NCI-H1092 (cell line): ENCODE measurements around the gene GGCX.

Experiments used
- DNase-seq: peaks from one replicate; lab custom pipeline; 2025; lab: John Stamatoyannopoulos, UW

The GGCX gene

DNA sequence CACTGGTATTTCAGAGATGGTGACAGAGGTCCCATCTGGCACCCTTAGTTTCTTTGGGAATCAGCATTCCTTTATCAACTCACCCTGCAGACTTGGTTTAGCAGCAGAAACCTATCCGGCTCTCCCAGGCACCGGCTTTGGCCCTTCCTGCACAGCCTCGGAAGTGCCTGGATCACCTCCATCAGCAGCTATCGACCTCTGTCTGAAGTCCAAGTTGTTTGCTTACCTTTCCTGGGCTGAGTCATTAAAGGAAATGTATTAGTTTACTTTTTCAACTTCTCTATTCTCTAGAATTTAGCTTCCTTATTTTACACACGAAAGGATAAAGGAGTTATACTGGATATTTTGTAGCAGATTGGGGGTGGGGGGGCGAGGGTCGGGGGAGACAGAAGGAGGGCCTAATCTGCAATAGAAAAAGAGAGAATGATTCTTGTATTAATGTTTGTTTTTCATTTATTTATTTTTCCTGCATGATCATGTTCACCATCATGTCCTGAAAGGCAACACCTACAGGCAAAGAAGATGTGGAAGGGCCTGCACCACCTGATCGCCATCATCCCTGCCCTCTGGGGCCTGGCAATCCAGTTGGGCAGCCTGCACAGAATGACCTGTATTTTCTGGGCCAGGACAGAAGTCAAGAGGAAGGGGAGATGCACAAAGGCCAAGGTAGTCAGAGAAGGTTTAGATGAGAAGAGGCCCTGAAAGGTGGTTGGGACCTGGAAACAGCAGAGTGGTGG lies 44.5 kb downstream of the GGCX start:
- no peak for DNase-seq

- no peak for DNase-seq
Observed at GRCh38 chr2:85514323-85514722, 47.0 kb downstream of the GGCX start.

DNA sequence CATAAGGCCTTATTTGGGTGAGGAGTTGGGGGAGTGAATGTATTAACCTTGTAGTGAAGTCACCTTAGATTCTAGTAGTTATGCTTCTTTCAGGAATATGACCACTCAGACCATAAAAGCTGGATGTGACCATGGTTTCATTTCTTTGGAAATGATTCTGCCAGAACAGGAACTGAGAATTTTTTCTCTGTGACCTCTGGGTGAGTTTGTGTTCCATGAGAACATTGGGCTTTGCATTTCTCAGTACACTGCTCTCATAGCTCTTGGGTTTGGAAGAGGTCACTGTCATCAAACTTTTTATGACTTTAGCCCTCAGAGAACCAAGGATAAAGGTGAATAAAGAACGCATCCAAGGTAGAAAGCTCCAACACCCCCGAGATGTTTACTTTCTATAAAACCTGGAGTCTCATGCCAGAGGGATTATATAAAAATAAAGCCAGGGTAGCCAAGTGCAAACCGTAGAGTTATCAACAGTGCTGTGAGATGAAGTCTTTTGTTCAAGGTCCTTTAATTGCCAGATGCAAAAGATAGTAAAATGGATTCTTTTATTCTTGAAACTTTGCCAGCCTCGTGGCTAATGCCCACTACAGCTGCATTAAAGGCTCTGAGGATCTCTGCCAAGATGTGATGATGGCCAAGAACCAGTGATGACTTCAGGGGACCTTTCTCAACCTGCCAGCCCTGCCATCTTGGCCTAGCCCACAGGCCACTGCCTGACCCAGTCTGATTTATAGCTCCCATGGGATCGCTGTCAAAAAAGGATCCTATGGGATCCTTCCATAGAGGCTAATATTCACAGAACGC lies 50.1 kb downstream of the GGCX start:
- DNase-seq = no peak

- DNase-seq = no peak
Observed at GRCh38 chr2:85506768-85507181, 54.5 kb downstream of the GGCX start.

- no peak for DNase-seq
Observed at GRCh38 chr2:85505551-85506238, 55.6 kb downstream of the GGCX start.

DNA sequence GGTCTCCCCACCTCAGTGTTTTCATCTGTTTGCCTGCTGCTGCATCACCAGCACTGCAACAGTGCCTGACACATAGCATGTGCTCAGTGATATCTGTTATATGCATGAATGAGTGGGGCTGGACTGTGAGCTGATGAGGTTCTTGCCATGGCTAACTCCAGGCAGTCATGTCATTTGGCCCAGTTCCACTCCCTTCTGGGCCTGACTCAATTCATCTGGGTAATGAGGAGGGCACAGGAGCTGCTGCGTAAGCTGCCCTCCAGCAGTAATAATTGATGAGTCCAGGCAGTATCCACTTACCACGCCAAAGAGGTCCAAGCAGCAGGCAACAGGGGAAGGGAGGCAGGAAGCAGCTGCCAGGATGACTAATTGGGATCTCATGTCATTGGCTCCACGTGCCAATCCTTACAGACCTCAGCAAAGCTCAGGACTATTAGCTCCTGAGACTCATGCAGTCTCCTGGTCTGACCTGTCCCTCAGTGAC lies 56.5 kb downstream of the GGCX start:
- peak; percentile 49 for DNase-seq

DNA sequence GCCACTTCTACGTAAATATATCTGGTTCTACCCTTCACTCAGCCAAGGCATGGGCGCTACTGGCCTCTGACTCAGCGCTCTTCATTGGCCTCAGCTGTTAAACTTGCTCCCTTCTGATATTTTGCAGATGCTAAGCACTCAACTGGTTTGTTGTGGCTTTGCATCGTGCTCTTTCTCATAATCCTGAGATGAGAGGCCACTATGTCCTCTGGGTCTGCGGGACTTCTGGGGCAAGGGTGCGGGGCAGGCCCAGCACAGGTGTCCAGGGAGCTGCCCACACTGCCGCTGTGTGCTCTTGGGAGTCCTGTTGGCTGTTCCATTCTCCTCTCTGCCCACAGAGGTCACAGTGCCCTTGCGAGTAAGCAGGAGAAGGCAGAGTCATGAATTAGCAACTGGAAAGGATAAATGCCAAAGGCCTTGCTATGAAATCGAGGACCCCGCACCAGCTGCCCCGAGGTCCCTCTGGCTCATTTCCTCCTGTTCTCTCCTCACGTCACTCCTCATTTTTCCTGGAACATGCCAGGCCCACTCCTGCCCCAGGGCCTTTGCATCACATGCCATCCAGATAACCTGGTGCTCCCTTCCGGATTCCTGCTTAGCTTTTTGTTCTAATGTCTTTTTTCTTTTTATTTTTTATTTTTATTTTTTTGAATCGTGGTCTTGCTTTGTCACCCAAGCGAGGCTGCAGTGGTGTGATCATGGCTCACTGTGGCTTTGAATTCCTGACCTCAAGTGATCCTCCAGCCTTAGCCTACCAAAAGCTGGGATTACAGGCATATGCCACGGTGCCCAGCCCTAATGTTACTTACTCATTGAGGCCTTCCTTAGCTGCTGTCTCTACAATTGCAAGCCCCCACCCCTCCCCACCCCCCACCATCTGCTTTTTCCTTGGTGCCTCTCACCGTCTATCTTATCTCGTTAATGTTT lies 57.2 kb downstream of the GGCX start:
- DNase-seq = no peak

- DNase-seq = no peak
Observed at GRCh38 chr2:85503168-85503850, 58.0 kb downstream of the GGCX start.

DNA sequence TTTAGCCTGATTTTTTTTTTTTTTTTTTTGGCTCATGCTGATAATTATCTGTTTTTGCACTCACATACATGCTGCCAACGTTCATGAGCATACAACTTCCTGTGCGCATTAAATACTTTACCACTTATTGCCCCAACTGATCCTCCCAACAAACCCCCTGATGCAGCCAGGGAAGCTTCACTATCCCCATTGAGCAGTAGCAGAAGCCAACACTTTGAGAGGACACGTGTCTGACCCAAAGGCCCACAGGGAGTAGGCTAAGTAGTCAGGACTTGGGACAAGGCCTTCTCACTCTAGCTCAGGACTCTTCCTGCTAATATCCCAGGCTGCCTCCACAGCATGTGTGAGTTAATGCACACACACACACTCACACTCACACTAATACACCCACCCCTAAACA lies 58.6 kb downstream of the GGCX start:
- DNase-seq = no peak

DNA sequence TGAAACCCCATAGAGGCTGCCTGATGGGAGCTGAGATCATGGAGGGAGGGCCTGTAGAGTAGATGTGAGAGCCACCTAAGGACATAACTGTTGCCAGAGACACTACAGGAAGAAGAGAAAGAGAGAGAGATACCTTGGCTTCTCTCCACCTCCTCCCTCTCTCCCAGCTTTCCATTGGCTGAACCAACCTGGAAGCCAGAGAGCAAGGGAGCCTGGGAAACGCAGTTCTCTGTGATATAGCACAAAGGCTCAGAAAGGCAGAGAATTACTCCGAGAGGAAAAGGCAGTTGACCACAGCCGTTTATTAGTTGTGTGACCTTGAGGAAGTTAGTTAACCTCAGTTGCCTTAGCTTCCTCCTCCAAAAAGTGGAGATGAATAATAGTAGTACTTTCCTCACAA lies 60.0 kb downstream of the GGCX start:
- DNase-seq = no peak

DNA sequence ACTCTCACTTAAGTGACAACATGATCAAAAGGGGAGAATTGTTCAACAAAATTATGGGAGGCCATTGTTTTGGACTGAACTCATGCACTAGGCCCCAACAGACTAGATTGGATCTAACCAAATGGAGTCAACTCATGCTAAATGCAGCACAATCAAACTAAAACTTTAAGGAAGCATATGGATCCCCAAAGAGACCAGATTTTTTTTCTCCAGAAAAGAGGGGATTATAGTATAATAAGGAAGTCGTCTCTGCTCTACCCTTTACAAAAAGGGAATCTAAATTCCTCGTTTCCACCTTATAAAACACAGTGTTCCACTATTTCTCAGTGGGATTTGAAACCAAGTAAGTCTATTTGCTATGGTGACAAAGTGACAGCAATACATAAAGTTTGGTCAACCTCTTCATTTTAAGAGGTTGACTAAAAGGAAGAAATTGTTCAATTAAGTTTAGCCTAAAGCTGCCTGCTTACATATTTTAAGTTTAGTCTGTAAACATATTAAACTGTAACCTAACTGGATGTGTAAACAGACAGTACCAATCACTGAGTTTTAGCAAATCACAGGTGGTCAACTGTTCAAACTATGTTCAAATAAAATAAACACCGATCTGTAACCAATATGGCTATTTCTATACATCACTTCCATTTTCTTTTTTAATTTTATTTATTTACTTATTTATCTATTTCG lies 63.2 kb downstream of the GGCX start:
- DNase-seq = no peak

- DNase-seq = no peak
Observed at GRCh38 chr2:85496436-85496835, 64.9 kb downstream of the GGCX start.
